Measurements from ENCODE around the gene YAP1.
A peak's percentile ranks its signal among the peaks of the same experiment; 100 is the strongest.

YAP1 gene

DNA sequence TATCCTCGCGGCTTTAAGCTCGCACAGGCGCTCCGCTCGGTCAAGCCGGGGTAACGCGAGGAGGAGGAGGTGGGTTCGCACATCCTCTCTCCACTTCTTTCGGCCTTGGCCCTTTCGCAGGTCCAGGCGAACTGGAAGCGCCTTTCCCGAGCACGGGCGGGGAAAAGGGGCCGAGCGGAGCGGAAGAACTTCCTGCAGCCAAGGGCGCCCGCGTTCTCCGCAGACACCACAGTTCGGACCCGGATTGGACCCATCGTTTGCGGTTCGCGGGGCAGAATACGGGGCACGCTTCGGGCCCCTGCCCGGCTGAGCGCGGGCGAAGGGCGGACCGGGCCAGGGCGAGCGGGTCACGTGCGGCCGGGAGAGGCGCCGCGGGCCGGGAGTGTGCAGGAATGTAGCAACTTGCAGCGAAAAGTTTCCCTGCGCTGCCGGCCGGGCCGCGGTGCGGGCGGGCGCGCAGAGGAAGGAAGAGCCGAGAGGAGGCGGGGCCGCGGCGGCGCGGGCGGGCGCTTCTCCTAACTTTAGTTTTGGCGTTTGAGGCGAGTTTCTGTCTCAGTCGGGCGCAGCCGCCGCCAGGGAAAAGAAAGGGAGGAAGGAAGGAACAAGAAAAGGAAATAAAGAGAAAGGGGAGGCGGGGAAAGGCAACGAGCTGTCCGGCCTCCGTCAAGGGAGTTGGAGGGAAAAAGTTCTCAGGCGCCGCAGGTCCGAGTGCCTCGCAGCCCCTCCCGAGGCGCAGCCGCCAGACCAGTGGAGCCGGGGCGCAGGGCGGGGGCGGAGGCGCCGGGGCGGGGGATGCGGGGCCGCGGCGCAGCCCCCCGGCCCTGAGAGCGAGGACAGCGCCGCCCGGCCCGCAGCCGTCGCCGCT is at the start of gene YAP1:
Gene YAP1 (plus strand): TSS at position 552 of the 865 bp plus-strand sequence. CDS start 402 bp downstream, outside the sequence.
- DNase-seq: peak; percentile 67

DNA sequence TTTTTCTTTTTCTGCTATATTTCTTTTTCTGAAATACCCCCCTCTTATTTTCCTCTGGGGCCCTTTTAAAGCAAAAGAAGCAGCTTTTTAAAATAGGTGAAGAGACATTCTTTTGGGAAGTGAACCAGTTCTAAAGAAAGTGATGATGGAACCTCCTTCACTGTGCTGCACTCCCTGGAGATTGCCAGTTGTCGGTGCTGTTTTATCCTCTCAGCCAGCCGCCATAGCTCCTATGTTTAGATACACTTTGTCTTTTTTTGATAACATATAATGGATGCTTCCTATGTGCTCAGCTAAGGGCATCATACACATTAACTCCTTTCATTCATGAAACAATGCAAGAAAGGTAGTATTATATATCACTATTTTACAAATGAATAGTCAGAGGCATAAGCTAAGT is 49.0 kb upstream of the YAP1 start:
- peak; percentile 6 for DNase-seq

DNA sequence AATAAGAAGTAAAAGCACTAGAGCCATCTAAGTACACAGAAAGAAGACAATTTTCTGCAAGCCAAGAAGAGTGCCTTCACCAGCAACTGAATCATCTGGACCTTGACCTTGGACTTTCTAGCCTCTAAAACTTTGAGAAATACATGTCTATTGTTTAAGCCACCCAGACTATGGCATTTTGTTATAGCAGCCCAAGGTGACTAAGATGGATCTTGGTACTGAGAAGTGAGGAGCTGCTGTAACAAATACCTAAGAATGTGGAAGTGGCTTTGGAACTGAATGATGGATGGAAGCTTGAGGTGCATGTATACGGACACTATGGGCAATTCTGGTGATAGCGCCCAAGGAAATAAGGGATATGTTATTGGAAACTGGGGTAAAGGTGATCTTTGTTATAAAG is 48.1 kb upstream of the YAP1 start:
- DNase-seq: no peak

GRCh38 chr11:102064316-102064715 is 45.9 kb upstream of the YAP1 start:
- DNase-seq: no peak

DNA sequence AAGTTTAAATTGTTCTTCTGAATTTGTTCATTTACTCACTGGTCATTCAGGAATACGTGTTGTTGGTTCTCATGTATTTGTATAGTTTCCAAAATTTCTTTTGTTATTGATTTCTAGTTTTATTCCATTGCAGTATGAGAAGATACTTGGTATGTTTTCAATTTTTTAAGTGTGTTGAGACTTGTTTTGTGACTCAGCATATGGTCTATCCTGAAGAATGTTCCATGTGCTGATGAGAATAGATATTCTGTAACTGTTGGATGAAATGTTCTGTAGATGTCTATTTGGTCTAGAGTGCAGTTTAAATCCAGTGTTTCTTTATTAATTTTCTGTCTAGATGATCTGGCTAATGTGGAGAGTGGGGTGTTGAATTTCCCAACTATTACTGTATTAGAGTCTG is 39.5 kb upstream of the YAP1 start:
- DNase-seq: no peak

DNA sequence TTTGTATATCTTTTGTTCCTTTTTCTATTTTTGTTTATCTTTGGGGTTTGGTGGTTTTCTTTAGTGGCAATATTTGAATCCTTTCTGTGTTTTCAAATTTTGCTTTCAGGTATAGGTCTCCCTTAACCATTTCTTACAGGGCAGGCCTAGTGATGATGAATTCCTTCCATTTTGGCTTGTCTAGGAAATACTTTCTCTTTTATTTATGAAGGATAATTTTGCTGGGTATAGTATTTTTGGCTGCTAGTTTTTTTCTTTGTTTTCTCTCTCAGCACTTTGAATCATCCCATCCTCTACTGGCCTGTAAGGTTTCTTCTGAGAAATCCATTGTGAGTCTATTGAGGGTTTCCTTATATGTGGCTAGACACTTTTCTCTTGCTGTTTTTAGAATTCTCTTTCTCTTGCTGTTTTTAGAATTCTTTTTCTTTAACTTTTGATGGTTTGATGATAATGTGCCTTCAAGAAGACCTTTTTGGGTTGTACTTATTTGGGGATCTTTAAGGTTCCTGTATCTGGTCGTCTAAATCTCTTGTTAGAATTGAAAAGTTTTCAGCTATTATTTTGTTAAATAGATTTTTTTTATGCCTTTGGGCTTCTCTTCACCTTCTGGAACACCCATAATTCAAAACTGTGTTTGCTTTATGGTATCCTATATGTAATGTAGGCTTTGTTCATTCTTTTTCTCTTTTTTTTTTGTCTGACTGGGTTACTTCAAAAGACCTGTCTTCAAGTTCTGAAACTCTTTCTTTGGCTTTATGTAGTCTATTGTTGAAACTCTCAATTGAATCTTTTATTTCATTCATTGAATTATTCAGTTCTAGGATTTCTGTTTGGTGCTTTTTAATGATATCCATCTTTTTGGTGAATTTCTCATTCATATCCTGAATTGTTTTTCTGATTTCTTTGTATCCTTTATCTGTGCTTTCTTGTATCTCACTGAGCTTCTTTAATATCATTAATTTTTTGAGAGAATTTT is 38.5 kb upstream of the YAP1 start:
- DNase-seq: no peak

GRCh38 chr11:102073253-102073652 is 37.0 kb upstream of the YAP1 start:
- no peak for DNase-seq

- no peak for DNase-seq
Measured at GRCh38 chr11:102079625-102080024, 30.6 kb upstream of the YAP1 start.

GRCh38 chr11:102081313-102081712 is 28.9 kb upstream of the YAP1 start:
- DNase-seq: no peak

GRCh38 chr11:102085864-102086551 is 24.2 kb upstream of the YAP1 start:
- no peak for DNase-seq

DNA sequence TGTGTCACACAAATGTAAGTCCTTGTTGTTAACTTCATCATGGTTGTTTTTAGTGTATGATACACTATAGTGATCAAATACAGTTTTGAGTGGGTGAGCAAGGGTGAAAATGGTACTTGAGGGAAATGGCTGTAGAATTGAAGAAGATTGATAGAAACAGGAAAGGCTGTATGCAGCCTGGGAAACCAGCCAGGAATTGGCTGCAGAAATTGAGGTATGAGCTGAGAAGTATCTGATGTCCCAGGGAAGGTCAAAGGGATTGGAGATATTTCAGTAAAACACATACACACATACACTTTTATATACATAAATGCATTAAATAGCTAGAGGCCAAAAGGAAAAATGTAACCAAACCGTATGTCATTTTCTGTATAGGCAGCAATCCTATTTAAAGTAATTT is 13.1 kb upstream of the YAP1 start:
- no peak for DNase-seq

DNA sequence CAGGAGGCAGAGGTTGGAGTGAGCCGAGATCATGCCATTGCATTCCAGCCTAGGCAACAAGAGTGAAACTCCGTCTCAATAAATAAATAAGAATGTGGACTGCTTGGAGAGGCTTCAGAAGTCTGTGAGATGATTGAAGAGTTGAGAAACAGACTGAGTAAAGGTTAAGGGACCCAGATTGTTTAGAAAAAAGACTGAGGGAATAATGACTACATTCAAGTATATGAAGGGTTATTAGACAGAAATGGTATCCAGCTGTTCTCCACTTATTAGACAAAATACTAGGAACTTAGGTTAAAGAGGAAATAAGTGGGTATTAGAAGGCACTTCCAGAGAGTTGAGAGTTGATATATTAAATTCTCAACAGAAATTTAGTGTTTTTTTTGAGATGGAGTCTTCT is 10.5 kb upstream of the YAP1 start:
- no peak for DNase-seq

DNA sequence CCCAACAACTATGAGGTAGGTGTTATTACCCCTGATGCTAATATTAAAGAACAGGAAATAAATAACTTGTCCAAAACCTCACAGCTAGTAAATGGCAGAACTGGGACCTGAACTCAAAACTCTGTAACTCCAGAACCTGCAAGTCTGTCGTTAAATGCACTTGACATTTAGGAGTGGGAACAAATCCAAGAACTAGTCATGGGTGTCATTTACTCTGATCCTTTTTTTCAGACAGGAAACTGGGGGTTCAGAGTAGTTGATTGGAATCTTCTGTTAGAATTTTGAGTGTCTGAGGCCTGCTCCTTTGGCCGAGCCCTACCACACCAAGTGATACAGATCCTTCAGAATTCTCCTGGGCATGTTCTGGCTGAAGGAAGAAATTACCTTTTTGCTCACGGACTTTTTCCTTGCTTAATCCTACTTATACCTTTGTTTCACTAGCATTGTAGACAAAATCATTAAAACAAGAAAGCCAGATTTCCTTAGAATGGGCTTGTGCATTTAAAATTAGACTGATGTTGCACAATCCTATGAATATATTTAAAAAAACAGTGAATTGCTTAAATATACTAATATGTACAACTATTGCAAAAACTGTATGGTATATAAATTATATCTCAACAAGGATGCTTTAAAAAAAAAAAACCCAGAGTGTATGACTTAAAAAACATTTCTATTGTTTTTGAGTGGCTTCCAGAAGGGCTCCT is 1.4 kb upstream of the YAP1 start:
- DNase-seq: no peak

DNA sequence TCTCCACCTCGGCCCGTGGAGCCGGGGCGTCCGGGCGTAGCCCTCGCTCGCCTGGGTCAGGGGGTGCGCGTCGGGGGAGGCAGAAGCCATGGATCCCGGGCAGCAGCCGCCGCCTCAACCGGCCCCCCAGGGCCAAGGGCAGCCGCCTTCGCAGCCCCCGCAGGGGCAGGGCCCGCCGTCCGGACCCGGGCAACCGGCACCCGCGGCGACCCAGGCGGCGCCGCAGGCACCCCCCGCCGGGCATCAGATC is 439 bp downstream of the YAP1 start:
- no peak for DNase-seq

DNA sequence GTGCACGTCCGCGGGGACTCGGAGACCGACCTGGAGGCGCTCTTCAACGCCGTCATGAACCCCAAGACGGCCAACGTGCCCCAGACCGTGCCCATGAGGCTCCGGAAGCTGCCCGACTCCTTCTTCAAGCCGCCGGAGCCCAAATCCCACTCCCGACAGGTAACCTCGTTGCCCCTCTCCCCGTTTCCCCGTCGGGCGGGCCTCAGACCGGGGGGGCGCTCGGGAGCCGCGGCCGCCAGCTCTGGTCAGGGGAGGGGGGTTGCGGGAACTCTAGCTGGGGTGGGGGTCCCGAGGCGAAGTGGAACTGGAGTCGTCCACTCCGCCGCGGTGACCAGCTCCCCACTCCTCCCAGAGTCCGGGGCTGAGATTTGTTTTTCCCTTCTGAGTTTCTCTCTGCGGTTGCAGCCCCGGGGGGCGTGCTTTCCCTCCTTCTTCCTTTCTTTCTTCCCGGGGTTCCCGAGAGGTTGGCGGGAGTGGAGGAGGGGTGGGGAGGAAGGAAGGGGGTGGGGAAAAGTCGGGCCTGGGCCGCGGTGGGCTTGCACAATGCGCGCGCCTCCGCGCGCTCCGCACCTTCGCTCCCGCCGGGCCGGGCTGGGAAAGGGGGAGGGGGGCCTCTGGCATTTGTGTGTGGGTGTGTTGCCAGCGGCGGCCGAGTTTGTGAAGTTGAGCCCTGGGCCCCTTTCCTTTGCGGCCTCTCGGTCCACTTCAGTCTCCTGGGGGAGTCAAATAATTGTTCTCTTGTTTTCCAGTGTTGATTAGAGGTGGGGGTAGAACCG is 952 bp downstream of the YAP1 start:
- DNase-seq: no peak

DNA sequence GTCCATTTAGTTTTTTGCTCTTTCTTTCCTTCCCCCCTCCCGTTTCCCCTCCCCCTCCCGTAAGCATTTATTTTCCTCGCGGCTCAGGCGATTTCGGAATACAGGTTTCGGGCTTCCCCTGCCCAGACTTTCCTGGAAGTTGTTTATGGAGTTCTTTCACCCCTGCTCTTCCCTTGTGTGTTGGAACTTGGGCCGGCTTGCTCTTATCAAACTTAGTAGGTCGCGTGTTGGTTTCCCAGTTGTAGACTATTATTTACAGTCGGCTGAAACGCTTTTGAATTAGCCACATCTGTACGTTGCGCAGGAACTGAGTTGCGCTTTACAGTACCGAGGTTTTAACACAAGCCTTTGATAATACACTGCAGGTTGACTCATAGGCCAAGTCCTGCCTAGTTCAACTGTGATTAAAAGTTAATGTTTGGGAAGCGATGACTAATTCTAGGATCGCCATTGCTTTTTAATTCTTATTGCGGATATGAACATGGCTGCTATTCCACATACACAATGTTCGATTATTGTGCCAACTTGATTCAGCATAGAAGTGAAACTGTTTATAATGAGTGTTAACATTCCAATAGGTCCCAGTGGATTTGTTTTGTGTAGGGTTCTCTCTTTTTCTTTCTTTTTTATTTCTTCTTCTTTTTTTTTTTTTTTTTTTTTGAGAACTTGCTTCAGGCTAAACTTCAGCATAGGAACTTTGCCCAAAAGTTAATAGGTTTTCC is 1.7 kb downstream of the YAP1 start:
- no peak for DNase-seq

GRCh38 chr11:102112509-102112821 is 2.2 kb downstream of the YAP1 start:
- DNase-seq: no peak

DNA sequence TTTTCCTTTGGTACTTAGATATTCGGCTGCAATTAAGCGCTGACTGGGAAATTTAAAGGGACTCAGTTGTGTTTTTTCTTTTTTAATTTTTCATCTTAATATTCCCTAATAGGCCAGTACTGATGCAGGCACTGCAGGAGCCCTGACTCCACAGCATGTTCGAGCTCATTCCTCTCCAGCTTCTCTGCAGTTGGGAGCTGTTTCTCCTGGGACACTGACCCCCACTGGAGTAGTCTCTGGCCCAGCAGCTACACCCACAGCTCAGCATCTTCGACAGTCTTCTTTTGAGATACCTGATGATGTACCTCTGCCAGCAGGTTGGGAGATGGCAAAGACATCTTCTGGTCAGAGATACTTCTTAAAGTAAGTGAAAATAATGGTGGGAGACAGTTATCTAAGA is 3.8 kb downstream of the YAP1 start:
- DNase-seq: no peak

- no peak for DNase-seq
Measured at GRCh38 chr11:102115557-102115956, 5.3 kb downstream of the YAP1 start.

DNA sequence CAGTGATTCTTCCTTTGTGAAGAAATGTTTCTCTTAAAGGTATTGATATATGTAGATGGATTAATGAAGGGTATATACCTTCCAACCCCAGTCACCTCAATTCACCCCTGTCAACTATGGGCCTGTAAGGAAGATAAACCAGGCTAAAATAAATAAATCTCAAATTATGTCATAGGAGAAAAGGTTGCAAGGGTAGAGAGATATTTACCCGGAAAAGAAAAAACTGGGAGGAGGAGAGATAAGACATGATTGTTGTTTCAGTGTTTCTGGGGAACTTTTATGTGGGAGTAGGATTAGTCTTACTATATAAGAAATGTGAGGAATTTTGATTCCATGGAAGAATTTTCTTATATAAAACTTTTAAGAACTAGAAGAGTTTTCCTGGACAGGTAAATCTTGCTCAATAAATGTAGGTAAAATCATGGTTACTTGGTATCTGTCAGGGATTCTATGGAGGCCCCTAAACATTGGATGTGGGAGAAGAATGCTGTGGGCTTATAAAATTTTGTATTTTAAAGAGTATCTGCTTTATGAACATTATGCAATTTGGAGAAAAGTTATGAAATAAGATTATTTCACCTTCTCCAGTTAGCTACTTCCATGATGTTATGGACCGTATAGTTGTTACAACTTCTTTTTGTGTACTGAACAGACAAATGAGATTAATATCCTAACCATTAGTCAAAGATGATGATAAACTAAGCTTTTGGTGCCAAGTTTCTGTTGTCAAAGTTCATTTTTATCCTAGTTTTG is 6.4 kb downstream of the YAP1 start:
- DNase-seq: no peak
